Hepatocyte (in vitro differentiated cells): ENCODE data around the gene MRPL37.

Source experiments
- EZH2 ChIP-seq: fragments of 200-600 bp; sonication (generic); IDR thresholded peaks from 2 replicates; pipeline ENCODE4 v1.6.1; 2016; ENCODE audit warnings: antibody characterized with exemption, mild to moderate bottlenecking, borderline replicate concordance
- EZH2phosphoT487 ChIP-seq: fragments of 200-600 bp; sonication (generic); IDR thresholded peaks from one replicate; pipeline ENCODE4 v1.6.1; 2018; ENCODE audit warnings: antibody characterized with exemption, mild to moderate bottlenecking, low read depth, moderate library complexity; ENCODE audit not compliant: unreplicated experiment, severe bottlenecking
- TF ChIP-seq, protein P1 (sequence below): fragments of 200-600 bp; sonication (generic); IDR thresholded peaks from 2 replicates; pipeline ENCODE4 v1.5.1; 2016; ENCODE audit warnings: antibody characterized with exemption, mild to moderate bottlenecking; ENCODE audit not compliant: poor library complexity

DNA sequence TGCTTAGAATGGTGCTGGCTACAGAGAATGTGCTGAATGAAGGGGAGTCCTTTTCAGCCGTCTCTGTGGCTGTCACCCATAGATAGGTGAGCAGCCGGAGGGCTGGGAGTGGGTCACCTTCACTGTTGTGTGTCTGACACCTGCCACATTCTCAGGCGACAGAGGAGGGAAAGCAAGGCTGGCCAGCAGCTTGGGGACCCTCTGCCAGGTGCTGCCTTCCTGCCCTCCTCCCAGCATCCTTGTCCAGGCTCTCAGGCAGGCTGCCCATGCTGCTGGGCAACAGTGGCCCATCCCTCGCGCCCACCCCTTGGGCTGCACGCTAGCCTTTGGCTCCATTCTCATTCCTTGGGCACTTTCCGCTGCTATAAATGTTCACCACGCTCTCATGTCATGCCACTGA, 22.2 kb upstream of the MRPL37 start:
- TF ChIP-seq, protein P1, sequence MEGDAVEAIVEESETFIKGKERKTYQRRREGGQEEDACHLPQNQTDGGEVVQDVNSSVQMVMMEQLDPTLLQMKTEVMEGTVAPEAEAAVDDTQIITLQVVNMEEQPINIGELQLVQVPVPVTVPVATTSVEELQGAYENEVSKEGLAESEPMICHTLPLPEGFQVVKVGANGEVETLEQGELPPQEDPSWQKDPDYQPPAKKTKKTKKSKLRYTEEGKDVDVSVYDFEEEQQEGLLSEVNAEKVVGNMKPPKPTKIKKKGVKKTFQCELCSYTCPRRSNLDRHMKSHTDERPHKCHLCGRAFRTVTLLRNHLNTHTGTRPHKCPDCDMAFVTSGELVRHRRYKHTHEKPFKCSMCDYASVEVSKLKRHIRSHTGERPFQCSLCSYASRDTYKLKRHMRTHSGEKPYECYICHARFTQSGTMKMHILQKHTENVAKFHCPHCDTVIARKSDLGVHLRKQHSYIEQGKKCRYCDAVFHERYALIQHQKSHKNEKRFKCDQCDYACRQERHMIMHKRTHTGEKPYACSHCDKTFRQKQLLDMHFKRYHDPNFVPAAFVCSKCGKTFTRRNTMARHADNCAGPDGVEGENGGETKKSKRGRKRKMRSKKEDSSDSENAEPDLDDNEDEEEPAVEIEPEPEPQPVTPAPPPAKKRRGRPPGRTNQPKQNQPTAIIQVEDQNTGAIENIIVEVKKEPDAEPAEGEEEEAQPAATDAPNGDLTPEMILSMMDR = no peak
- TF ChIP-seq EZH2 (no peak), EZH2phosphoT487 (no peak)
